GM19023 (cell line): ENCODE data around the gene MST1.

Experiments
- ATAC-seq: cut with Tn5 transposase; IDR thresholded peaks from one replicate; pipeline ENCODE4 v1.9.1; 2021; ENCODE audit warnings: mild to moderate bottlenecking, moderate library complexity; ENCODE audit not compliant: unreplicated experiment

The MST1 gene

GRCh38 chr3:49638445-49638844 lies 50.8 kb downstream of the MST1 start:
- ATAC-seq = no peak

- ATAC-seq = no peak
Observed at GRCh38 chr3:49636883-49637609, 52.2 kb downstream of the MST1 start.

GRCh38 chr3:49634736-49635135 lies 54.5 kb downstream of the MST1 start:
- ATAC-seq = no peak
